NCI-H2196 treated with DMSO at 0.1 percent for 48 hours (cell line): ENCODE data around the gene SDHAF2.
A peak's percentile ranks its signal among the peaks of the same experiment; 100 is the strongest.
"Not testable (repeated sequence)": the region's sequence is repeated elsewhere in the genome, so short reads cannot be mapped to it uniquely, and the experiment has no call there.

Experiments used
- DNase-seq: peaks from one replicate; lab custom pipeline; 2025; ENCODE audit not compliant: unreplicated experiment; lab: John Stamatoyannopoulos, UW

Gene SDHAF2

GRCh38 chr11:61474013-61474643, 44.2 kb downstream of the SDHAF2 start:
- no peak for DNase-seq

DNA sequence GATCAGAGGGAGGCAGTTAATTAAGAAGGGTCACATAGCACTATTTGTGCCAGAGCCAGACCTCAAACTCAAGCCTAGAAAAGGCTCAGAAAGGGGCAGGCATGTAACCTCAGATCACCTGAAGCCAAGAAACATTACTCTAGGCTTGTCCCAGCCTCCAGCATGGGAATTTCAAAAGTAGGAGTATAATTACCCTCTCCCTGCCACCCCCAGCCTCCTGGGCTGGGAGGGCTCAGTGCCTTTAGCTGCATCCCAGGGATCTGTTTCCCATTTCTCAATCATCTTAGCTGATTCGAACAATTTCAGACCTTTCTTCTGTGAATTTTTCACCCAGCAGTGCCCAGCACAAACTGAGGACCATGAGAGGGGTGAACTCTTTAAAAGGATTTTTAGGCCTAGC, 45.5 kb downstream of the SDHAF2 start:
- no peak for DNase-seq

DNA sequence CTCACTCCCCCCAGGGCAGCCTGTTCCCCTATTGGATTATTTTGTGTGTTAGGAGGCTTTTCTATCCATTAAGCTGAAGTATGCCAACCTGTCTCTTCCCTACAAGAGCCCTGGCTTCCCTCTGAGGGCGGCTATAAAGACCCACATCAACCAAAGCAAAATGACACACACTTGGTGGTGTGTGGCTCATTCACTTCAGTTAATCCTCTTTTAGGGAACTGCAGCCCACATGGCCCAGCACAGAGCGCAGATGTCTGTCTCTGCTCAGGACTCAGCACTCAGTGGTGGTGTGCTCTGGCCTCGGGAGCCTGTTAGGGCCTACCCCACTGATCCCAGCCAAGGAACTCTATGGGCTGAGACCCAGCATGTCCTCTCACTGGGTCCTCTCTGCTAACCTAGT, 46.4 kb downstream of the SDHAF2 start:
- no peak for DNase-seq

DNA sequence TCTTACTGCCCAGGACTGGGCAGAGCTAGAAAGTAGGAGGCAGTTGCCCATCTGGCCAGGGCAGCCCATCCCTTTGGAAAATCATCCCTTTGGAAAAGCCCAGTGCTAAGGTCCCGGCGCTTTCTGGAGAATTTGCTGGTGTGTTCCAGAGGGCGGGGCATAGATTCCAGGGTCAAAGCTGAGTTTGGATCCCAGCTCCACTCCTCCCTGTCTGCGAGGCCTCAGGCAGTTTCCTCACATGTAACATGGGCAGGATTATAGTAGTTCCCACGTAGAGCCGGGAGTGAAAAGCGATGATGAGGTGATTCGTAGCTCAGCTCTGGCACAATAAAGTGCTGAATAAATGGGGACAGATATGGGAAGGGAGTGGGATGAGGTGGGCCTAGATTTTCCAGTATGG, 47.2 kb downstream of the SDHAF2 start:
- no peak for DNase-seq

DNA sequence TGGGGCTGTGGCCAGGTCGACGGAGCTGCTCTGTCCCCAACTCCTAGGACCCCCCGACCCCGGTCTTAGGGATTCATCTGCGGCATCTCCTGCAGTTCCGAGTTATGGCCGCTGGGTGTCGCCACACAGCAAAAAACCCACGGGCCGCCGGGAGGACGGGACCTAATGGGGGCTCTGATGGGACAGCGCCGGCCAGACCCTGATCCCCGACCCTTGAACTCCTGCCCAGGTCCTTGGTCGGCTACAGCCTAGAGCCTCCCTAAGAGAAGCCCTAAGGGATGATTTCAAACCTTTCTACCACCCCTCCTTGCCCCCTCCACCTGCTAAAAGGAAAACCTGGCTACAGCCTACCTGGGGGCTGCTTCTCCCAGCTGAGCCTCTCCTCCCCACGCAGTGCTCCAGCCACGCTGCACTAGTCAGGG, 47.8 kb downstream of the SDHAF2 start:
- no peak for DNase-seq

- DNase-seq = not testable (repeated sequence)
Measured at GRCh38 chr11:61479360-61480058, 49.6 kb downstream of the SDHAF2 start.

- no peak for DNase-seq
Measured at GRCh38 chr11:61480261-61480993, 50.5 kb downstream of the SDHAF2 start.

GRCh38 chr11:61480994-61481335, 51.0 kb downstream of the SDHAF2 start:
- DNase-seq = peak; percentile 43

GRCh38 chr11:61481806-61482205, 51.9 kb downstream of the SDHAF2 start:
- no peak for DNase-seq

DNA sequence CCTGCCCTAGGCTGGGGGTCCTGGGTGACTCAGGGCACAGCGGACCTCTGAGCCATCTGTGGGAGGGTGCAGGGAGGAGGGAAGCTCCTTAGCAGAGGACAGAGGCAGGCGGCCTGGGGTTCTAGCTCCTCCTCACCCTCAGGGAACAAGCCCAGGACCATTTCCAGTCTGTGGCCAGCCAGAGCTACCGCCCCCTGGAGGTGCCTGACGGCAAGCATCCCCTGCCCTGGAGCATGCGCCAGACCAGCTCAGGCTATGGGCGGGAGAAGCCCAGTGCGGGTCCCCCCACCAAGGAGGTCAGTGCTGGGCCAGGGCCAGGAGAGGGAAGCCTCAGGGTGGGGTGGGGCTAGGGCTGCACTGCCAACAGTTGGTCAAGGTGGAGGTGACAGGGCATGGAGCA, 52.6 kb downstream of the SDHAF2 start:
- DNase-seq = no peak

- DNase-seq = no peak
Measured at GRCh38 chr11:61484541-61484940, 54.6 kb downstream of the SDHAF2 start.

GRCh38 chr11:61485080-61485479, 55.2 kb downstream of the SDHAF2 start:
- no peak for DNase-seq

- DNase-seq = no peak
Measured at GRCh38 chr11:61486011-61486620, 56.2 kb downstream of the SDHAF2 start.

DNA sequence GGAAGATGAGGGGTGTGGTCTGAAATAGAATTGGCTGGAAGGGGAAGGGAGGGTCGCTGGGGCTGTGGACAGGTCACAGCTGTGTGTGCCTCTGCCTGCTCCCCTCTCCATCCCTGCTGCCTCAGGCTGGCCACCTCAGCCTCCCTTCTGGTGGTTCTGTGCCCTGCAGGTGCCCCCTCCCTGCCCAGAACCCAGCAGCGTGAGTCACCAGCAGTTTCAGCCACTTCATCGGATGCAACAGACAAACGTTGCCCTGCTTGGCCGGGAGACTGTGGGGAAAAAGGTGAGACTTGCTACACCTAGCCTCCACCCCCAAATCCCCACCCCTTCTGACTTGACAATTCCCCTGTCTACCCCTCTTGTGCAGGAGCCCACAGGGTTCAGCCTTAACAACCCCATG, 56.9 kb downstream of the SDHAF2 start:
- DNase-seq = no peak

- no peak for DNase-seq
Measured at GRCh38 chr11:61487342-61488025, 57.6 kb downstream of the SDHAF2 start.

DNA sequence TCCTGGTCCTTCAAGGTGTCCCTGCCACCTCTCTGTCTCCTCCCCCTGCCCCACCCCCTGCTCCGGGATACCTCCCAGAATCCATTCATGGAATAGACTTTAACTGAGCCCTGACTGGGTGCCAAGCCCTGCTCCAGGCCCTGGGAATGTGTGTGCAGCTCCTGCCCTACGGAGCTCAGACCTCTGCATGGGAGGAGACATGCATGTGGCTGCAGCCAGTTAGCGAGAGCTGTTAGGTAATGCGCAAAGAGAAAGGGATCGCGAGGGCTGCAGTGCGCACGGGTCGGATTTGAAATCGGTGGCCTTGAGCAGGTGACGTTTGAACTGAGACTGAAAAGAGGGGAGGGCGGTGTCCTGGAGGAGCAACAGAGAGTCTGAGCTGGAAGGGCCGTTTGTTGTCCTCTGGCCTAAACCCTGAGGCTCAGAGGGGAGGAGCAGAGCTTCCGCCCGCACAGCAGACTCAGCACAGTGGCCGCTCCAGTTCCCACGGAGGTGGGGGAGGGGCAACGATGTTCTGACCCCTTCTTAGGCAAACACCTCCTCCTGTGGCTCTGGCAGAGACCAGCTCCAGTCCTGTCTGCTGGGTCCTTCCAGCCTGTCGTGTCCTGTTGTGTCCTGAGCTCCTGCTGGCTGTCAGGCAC, 58.8 kb downstream of the SDHAF2 start:
- peak; percentile 72 for DNase-seq

DNA sequence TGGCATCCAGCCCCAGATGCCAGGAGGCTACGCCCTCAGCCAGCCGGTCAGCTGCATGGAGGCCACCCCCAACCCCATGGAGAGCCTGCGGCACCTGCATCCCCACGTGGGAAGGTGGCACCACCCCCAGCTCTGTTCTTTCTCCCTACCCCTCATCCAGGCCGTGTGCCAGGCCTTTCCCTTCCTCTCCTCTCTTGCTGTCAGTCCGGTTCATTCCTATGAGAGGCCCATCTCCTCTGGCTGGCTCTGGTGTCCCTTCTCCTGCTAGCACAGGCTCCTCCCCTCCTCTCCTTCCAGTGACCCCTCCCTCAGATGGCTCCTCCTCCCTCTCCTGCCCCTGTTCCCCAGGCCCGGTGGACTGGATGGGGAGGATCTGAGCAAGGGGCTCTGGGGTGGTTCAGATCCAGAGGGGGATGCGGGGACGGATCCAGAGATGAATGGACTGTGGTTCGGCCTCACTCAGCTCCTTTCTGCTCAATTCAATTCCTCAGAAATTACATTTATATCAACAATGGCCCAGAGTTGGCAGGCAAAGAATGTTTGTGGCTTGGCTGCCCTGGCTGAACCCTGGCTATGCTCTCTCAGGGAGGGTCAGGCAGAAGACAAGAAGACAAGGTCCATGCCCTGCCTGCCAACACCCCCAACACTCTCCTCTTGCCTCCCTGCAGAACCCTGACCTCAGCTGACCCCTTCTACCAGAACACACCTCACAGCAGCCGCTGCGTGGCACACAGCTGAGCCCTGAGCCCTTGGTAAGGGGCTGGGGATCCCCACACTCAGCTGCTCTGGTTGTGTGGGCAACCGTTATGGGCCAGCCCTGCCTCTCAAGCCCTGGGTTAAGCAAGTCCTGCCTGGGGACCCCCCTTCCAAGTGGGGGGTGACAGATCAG, 60.2 kb downstream of the SDHAF2 start:
- DNase-seq = peak; percentile 38

- no peak for DNase-seq
Measured at GRCh38 chr11:61491736-61492395, 61.9 kb downstream of the SDHAF2 start.

- DNase-seq = no peak
Measured at GRCh38 chr11:61494381-61494961, 64.5 kb downstream of the SDHAF2 start.
